GM12878 (cell line): Measurements from ENCODE around the gene TMEM161B. TPM values are rescaled to one million over a fixed set of nuclear protein-coding genes. Genes with fewer than 3 reads are reported as not detected.

Experiments used
- ATAC-seq: fragments of 200-7000 bp; cut with Tn5 transposase; 3 replicates; pipeline ENCODE4 v1.9.1; 2020; ENCODE audit warnings: mild to moderate bottlenecking, moderate library complexity
- BruUV-seq: library from RNA; stranded (reverse); fragments of 400-500 nt; replicated peaks from 2 replicates; lab custom pipeline; 2021; lab: Mats Ljungman, UMichigan
- CTCF ChIA-PET: fragments of 300-600 bp; sonication (Branson Sonifier 250); formaldehyde crosslinking; extraction: SDS; loops from one replicate; lab custom pipeline; 2021; ENCODE audit warnings: inconsistent platforms; lab: Yijun Ruan, JAX
- POLR2A ChIA-PET: fragments of 350-600 bp; formaldehyde crosslinking; extraction: SDS; loops from one replicate; lab custom pipeline; 2021; ENCODE audit warnings: inconsistent platforms; lab: Charles Lee
- RAD21 ChIA-PET: fragments of 300-600 bp; sonication (Branson Sonifier 250); formaldehyde crosslinking; loops from one replicate; lab custom pipeline; 2023; ENCODE audit warnings: antibody characterized with exemption; ENCODE audit not compliant: unreplicated experiment; lab: Charles Lee
- SMC1A ChIA-PET: fragments of 300-600 bp; sonication (Branson Sonifier 250); formaldehyde crosslinking; loops from one replicate; lab custom pipeline; 2023; ENCODE audit not compliant: unreplicated experiment, uncharacterized antibody; lab: Charles Lee
- DNase-seq: peaks from one replicate; pipeline ENCODE4 v3.0.0-alpha.2; 2011; ENCODE audit warnings: low read depth, low spot score
- FAIRE-seq: peaks from 3 replicates; lab custom pipeline; 2011; peaks lifted over from hg19 to GRCh38; lab: Jason Lieb, UNC
- H2AFZ ChIP-seq: 2 replicates; pipeline ENCODE4 v1.6.0; 2011; ENCODE audit warnings: low read depth, low read length, control low read depth; ENCODE audit not compliant: control insufficient read depth
- H3K27ac ChIP-seq: 2 replicates; pipeline ENCODE4 v1.5.1; 2011; ENCODE audit warnings: control low read depth; ENCODE audit not compliant: control insufficient read depth, insufficient read depth
- H3K27me3 ChIP-seq, 2 experiments: replicated peaks in 1 of 2; 2 replicates each; pipeline versions ENCODE4 v1.6.0 to v1.6.1; 2011; ENCODE audit warnings: low read length in 1 of 2; ENCODE audit not compliant: control insufficient read depth in 2 of 2, insufficient read depth in 2 of 2
- H3K36me3 ChIP-seq, 2 experiments: 2 replicates each; pipeline ENCODE4 v1.5.1; 2011; ENCODE audit warnings: low read length in 1 of 2; ENCODE audit not compliant: control insufficient read depth in 2 of 2, insufficient read depth in 2 of 2
- H3K4me1 ChIP-seq: 2 replicates; pipeline ENCODE4 v1.6.1; 2011; ENCODE audit warnings: mild to moderate bottlenecking, low read length, moderate library complexity, mixed read lengths; ENCODE audit not compliant: control insufficient read depth, insufficient read depth
- H3K4me2 ChIP-seq: 2 replicates; pipeline ENCODE4 v1.6.0; 2011; ENCODE audit warnings: control low read depth; ENCODE audit not compliant: control insufficient read depth, insufficient read depth
- H3K4me3 ChIP-seq: fragments of 200-600 bp; sonication (generic); 2 replicates; pipeline ENCODE4 v1.5.1; 2016
- H3K79me2 ChIP-seq: 2 replicates; pipeline ENCODE4 v1.6.0; 2011; ENCODE audit warnings: low read length; ENCODE audit not compliant: control insufficient read depth, insufficient read depth
- H3K9ac ChIP-seq: 2 replicates; pipeline ENCODE4 v1.8.0; 2011; ENCODE audit warnings: low read length, control low read depth, mixed read lengths; ENCODE audit not compliant: control insufficient read depth, insufficient read depth
- H3K9me3 ChIP-seq: replicated peaks from 3 replicates; pipeline ENCODE4 v1.5.1; 2011; ENCODE audit warnings: mild to moderate bottlenecking, low read length; ENCODE audit not compliant: control insufficient read depth, insufficient read depth
- H4K20me1 ChIP-seq: 2 replicates; pipeline ENCODE4 v1.6.0; 2011; ENCODE audit not compliant: control insufficient read depth, insufficient read depth
- CBX3 ChIP-seq: fragments of 200-600 bp; sonication (generic); IDR thresholded peaks from 2 replicates; pipeline ENCODE4 v1.6.1; 2016; ENCODE audit warnings: low read depth, borderline replicate concordance
- EZH2 ChIP-seq: IDR thresholded peaks from 2 replicates; pipeline ENCODE4 v1.6.1; 2012; ENCODE audit warnings: low read depth, mild to moderate bottlenecking, control low read depth, inconsistent platforms, low read length, borderline replicate concordance; ENCODE audit not compliant: control insufficient read depth
- IKZF2 ChIP-seq, 2 experiments: fragments of 450-650 bp; IDR thresholded peaks; 2 replicates each; pipeline ENCODE4 v1.6.1; 2017; ENCODE audit warnings: mild to moderate bottlenecking in 2 of 2, moderate library complexity in 2 of 2
- JUNB ChIP-seq: IDR thresholded peaks from 2 replicates; pipeline ENCODE4 v1.6.1; 2016; ENCODE audit warnings: antibody characterized with exemption, mild to moderate bottlenecking
- MAX ChIP-seq: IDR thresholded peaks from 2 replicates; pipeline ENCODE4 v1.6.1; 2012; ENCODE audit warnings: low read depth, low read length, improper control_type of control experiment
- NFYA ChIP-seq: IDR thresholded peaks from 2 replicates; pipeline ENCODE4 v1.6.1; 2011; ENCODE audit warnings: low read depth, mild to moderate bottlenecking, low read length, improper control_type of control experiment, borderline replicate concordance
- PAX5 ChIP-seq: IDR thresholded peaks from 2 replicates; pipeline ENCODE4 v1.6.1; 2011; ENCODE audit warnings: low read depth, low read length, borderline replicate concordance
- SMARCA5 ChIP-seq: fragments of 450-650 bp; IDR thresholded peaks from 2 replicates; pipeline ENCODE4 v1.6.1; 2017; ENCODE audit warnings: mild to moderate bottlenecking
- SREBF2 ChIP-seq: IDR thresholded peaks from 2 replicates; pipeline ENCODE4 v1.6.1; 2012; ENCODE audit warnings: mild to moderate bottlenecking, low read length
- YY1 ChIP-seq: IDR thresholded peaks from 2 replicates; pipeline ENCODE4 v1.6.1; 2011; ENCODE audit warnings: low read depth, mild to moderate bottlenecking, low read length
- ZNF207 ChIP-seq: fragments of 450-650 bp; IDR thresholded peaks from 2 replicates; pipeline ENCODE4 v1.6.1; 2014; ENCODE audit warnings: antibody characterized with exemption, mild to moderate bottlenecking, borderline replicate concordance
- WGBS: methylation state at CpG from one replicate; pipeline ENCODE4 v1.1.6; 2016; ENCODE audit warnings: low lambda C conversion rate; ENCODE audit not compliant: insufficient replicate concordance, insufficient coverage; ENCODE audit errors: missing lambda C conversion rate; 5-methylcytosine and 5-hydroxymethylcytosine counted together
- in situ Hi-C: fragments of 300-500 bp; cut with MboI; formaldehyde crosslinking; loops from 9 replicates; pipeline ENCODE4 v1.14.3; 2018; ENCODE audit warnings: mixed read lengths
- intact Hi-C: fragments of 100-400 bp; cut with micrococcal nuclease; formaldehyde crosslinking; loops from one replicate; pipeline ENCODE4 v1.14.2; 2022; ENCODE audit not compliant: unreplicated experiment
- polyA plus RNA-seq, 11 experiments: library from polyadenylated mRNA; depleted of rRNA in 4 of 11; unstranded in 6 of 11; stranded (reverse) in 5 of 11; fragments of >200 nt; fragmentation: Nextera tagmentation in 4 of 11; fragmentation: Illumina TruSeq in 1 of 11; extraction: Ambion mirVana in 4 of 11; extraction: Trizol in 1 of 11; gene quantifications; 1 replicate in 1 of 11; 2 replicates in 10 of 11; pipeline versions ENCODE4 v1.2.1 to v1.2.3, GENCODE V29; 2011 to 2016; ENCODE audit warnings: inconsistent platforms in 2 of 11, missing spikeins in 2 of 11, low read depth in 1 of 11
- total RNA-seq, 4 experiments: library from RNA; depleted of rRNA in 3 of 4; stranded (reverse); fragments of >200 nt in 3 of 4; fragmentation: Illumina TruSeq in 1 of 4; extraction: Trizol in 1 of 4; gene quantifications; 2 replicates each; pipeline versions ENCODE4 v1.2.1 to v1.2.3, GENCODE V29; 2013 to 2021
- TF ChIP-seq, protein P1 (sequence below): IDR thresholded peaks from 2 replicates; pipeline ENCODE4 v1.6.1; 2011; ENCODE audit warnings: low read depth, low read length, improper control_type of control experiment, borderline replicate concordance

The TMEM161B gene
- total and polyA plus RNA-seq, 10 of the 15 experiments (the other 5 are each of a cell fraction or from before 2014, with no cell fraction given), result 13.8 to 38.9 (median 25.0) TPM

DNA sequence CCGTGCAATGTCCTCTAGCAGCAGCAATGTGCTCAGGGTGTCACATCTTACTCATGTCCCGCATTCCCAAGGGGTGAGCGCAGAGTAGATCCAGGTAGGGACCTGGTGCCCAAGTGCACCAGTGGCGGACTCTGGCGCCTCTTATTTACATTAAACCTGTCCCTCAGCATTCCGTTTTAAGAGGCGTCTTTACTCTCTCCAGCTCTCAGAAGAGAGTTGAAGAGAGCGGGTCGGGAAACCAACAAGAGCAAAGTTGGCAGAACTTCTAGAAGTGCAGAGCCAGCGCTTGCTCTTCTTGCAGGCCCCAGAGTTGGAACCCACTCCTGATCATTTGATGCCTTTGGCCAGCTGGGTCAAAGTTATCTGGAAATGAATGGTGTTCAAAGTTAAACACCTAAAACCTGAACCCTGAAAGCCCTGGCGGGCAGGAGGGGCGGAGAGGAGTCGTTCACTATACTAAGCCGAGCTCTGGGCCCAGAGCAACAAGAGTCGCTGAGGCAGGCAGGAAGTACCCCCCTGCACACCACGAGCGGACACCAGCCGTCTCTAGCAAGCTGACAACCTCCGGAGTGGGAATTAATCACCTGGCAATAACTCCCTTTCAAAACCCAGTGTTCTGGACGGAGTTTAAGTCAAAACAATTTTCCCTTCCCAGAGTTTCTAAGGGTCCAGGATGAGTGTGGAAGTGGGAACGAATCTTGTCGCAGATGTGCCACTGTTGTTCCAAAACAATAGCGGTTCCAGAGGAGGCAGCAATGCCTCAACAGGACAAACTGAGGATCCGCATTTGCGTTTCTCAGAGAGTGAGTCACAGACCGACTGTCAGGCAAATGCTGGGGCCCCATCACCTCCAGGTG lies 122.8 kb downstream of the TMEM161B start:
- no peaks in the 10 kb centered on the region for H3K4me1 ChIP-seq
- intact Hi-C loops, result no loop called here
- H3K36me3 ChIP-seq, result no peaks in the 10 kb centered on the region
- H3K4me2 ChIP-seq, result no peak overlapping the region
- SMC1A ChIA-PET, result no interaction called here
- FAIRE-seq, result no peak
- no peak overlapping the region for H3K9ac ChIP-seq
- H3K79me2 ChIP-seq, result no peaks in the 10 kb centered on the region
- BruUV-seq, result no TSS peak
- no peaks in the 10 kb centered on the region; the same call in 2 of the 3 replicates for H3K9me3 ChIP-seq
- POLR2A ChIA-PET, result no interaction called here
- TF ChIP-seq JUNB, result no peak
- no peak for TF ChIP-seq ZNF207
- no peak for TF ChIP-seq NFYA
- TF ChIP-seq PAX5, result no peak
- no peak for TF ChIP-seq EZH2
- TF ChIP-seq MAX, result no peak
- TF ChIP-seq SMARCA5, result no peak
- TF ChIP-seq, protein P1, sequence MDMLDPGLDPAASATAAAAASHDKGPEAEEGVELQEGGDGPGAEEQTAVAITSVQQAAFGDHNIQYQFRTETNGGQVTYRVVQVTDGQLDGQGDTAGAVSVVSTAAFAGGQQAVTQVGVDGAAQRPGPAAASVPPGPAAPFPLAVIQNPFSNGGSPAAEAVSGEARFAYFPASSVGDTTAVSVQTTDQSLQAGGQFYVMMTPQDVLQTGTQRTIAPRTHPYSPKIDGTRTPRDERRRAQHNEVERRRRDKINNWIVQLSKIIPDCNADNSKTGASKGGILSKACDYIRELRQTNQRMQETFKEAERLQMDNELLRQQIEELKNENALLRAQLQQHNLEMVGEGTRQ, result no peak
- TF ChIP-seq SREBF2, result no peak
- TF ChIP-seq CBX3, result no peak
- TF ChIP-seq YY1, result no peak
- no peak for TF ChIP-seq IKZF2 (IDR thresholded peaks at IDR 0.05)
- RAD21 ChIA-PET, result interaction anchor here (1.1 to 1.8 kb wide), 2 partner anchors 534 to 545 kb away, joined by 3 to 5 read pairs; no protein-coding TSS in a partner anchor
- ATAC-seq, result no peak
- no peak for DNase-seq
- CTCF ChIA-PET, result no interaction called here
- H3K27ac ChIP-seq, result no peak overlapping the region
- in situ Hi-C loops, result no loop called here
- H4K20me1 ChIP-seq, result no peaks in the 10 kb centered on the region; the same call in 1 of the 2 replicates
- H2AFZ ChIP-seq, result no peak overlapping the region
- no peak overlapping the region for H3K4me3 ChIP-seq
- 35% methylated on average over 26 of the region's 26 CpGs for WGBS
- H3K27me3 ChIP-seq, result peaks cover 11 to 26% of the 10 kb centered on the region in 2 experiments
